Measurements from ENCODE around the gene STAT3. TPM values are rescaled to one million over a fixed set of nuclear protein-coding genes. Genes with fewer than 3 reads are reported as not detected.
"Not testable (repeated sequence)": the region's sequence is repeated elsewhere in the genome, so short reads cannot be mapped to it uniquely, and the experiment has no call there.

STAT3 gene
- polyA plus RNA-seq, 1 donor, result 193 TPM

DNA sequence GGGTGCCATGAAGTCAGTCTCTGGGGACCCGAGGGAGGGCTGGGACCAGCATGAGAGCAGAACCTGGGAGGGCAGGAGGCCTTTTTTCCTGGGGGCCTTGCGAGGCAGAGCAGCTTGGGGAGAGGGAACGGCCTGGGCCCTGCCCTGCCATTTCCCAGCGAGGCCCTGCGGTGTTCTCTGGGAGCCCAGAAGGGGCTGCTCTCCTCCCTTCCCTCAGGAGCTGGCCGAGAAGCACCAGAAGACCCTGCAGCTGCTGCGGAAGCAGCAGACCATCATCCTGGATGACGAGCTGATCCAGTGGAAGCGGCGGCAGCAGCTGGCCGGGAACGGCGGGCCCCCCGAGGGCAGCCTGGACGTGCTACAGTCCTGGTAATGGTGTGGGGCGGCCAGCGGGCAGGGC, 88.3 kb downstream of the STAT3 start:
- no CpG with 5 or more reads among the region's 17 CpGs for WGBS (ENCODE audit: insufficient coverage, low lambda C conversion rate)
- H3K9me3 ChIP-seq (ENCODE audit: control insufficient read depth, low read depth, low read length); H3K4me3 ChIP-seq (ENCODE audit: low read length); DNase-seq; H3K27ac ChIP-seq (ENCODE audit: low read length); H3K27me3 ChIP-seq (ENCODE audit: control insufficient read depth, insufficient read depth, low read length); H3K4me1 ChIP-seq (ENCODE audit: control insufficient read depth, insufficient read depth, low read length): not testable (repeated sequence)
- H3K36me3 ChIP-seq (ENCODE audit: control insufficient read depth, insufficient read depth, low read length), result peaks cover 37% of the 10 kb centered on the region

DNA sequence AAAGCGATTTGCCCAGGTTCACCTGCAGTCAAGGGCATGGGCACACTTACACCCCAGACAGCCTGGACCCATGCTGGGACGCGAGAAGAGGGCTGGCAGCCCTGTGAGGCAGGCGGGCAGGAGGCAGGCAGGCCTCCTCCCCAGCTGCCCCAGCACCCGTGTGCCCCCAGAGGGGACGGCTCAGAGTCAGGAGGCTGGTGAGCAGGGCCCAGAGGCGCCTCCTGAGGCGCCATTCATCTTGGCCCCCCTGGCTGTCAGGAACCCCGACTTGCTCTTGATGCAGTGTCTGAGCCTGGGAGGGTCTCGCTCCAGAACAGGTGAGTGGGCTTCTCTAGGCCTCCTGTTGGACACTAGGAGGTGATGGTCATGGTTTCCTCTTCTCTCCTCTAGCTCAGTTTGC, 88.9 kb downstream of the STAT3 start:
- H3K36me3 ChIP-seq (ENCODE audit: control insufficient read depth, insufficient read depth, low read length), result peaks cover 34% of the 10 kb centered on the region
- WGBS (ENCODE audit: insufficient coverage, low lambda C conversion rate), result no CpG with 5 or more reads among the region's 10 CpGs
- not testable (repeated sequence) for DNase-seq; H3K27me3 ChIP-seq (ENCODE audit: control insufficient read depth, insufficient read depth, low read length); H3K4me1 ChIP-seq (ENCODE audit: control insufficient read depth, insufficient read depth, low read length); H3K9me3 ChIP-seq (ENCODE audit: control insufficient read depth, low read depth, low read length); H3K4me3 ChIP-seq (ENCODE audit: low read length); H3K27ac ChIP-seq (ENCODE audit: low read length)

DNA sequence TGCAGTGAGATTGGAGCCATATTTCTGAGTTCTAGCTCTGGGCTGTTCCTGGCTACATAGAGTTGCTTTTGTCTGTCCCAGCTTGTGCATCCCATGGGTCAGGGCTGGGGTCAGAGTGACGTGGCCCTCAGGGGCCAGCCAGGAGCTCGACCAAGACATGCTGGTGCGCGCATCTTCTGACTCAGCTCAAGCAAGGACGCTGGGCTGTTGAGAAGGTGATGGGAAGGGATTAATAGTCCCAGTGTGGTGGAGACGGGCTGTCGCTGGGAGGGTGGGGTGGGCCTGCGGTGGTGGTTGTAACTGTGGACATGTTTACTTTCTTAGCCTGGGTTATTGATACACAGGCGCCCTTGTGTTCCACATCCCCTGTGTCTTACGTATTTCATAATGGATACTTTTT, 90.5 kb downstream of the STAT3 start:
- H3K4me3 ChIP-seq (ENCODE audit: low read length); DNase-seq; H3K4me1 ChIP-seq (ENCODE audit: control insufficient read depth, insufficient read depth, low read length); H3K9me3 ChIP-seq (ENCODE audit: control insufficient read depth, low read depth, low read length); H3K27me3 ChIP-seq (ENCODE audit: control insufficient read depth, insufficient read depth, low read length); H3K27ac ChIP-seq (ENCODE audit: low read length): not testable (repeated sequence)
- 80% methylated on average over 1 of the region's 10 CpGs for WGBS (ENCODE audit: insufficient coverage, low lambda C conversion rate)
- peaks cover 32% of the 10 kb centered on the region for H3K36me3 ChIP-seq (ENCODE audit: control insufficient read depth, insufficient read depth, low read length)

DNA sequence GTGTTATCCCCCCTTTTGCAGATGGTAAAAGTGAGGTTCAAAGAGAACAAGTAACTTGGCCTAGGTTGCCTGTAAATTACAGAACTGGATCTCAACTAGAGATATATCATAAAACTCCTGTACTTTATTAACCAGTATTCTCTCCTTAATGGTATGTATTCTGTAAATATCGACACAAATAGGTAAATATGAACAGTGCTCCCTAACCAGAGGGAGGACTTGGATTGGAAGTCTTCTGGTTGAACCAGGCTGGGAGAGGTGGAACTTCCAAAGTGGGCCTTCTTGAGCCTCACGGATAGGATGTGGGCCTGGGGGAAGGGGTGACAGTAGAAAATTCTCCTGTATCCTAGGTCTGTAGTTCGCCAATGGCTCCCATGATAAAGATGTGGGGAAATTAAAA, 92.2 kb downstream of the STAT3 start:
- Histone ChIP-seq H3K27me3 (ENCODE audit: control insufficient read depth, insufficient read depth, low read length) (no peaks in the 10 kb centered on the region), H3K36me3 (ENCODE audit: control insufficient read depth, insufficient read depth, low read length) (peaks cover 17% of the 10 kb centered on the region), H3K4me1 (ENCODE audit: control insufficient read depth, insufficient read depth, low read length) (no peaks in the 10 kb centered on the region), H3K4me3 (ENCODE audit: low read length) (no peak overlapping the region), H3K27ac (ENCODE audit: low read length) (no peak overlapping the region), H3K9me3 (ENCODE audit: control insufficient read depth, low read depth, low read length) (no peaks in the 10 kb centered on the region)
- WGBS (ENCODE audit: insufficient coverage, low lambda C conversion rate), result no CpG with 5 or more reads among the region's 3 CpGs
- no peak for DNase-seq

DNA sequence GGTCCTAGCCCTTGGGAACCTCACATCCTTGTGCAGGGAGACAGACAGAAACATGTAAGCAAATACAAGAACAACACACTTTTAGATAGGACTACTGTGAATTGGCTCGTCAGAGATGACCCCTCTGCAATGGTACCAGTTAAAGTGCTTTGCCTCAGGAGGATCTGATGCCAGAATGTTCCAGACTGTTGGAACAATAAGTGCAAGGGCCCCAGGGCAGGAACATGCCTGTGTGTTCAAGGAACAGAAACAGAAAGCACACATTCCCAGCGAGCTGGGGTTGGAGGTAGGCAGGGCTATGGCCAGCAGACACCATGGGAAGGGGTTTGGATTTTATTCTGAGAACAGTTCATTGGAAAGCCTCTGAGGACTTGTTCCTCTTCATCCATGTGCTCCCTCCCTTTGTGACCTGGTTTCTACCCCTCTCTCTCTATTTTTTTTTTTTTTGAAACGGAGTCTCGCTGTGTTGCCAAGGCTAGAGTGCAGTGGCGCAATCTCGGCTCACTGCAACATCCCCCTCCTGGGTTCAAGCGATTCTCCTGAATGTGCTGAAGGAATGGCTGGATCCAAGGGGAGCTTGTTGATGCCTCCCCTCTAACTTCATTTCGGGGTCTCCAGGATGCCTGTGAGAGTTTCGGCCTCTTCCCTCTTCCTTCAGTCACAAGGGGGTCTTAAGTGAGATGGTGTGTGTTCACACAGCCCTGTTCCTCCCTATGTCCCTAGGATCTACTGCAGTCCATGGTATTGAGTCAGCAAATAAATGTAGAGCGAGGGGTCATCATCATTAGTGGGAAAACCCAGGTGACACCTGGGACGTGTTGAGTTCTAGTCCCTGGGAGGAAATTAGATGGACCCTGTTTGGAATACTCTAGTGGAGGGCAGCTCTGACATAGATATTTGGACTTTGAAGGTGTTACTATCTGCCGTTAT, 93.5 kb downstream of the STAT3 start:
- Histone ChIP-seq H3K27me3 (ENCODE audit: control insufficient read depth, insufficient read depth, low read length) (no peaks in the 10 kb centered on the region), H3K27ac (ENCODE audit: low read length) (no peak overlapping the region), H3K4me1 (ENCODE audit: control insufficient read depth, insufficient read depth, low read length) (no peaks in the 10 kb centered on the region), H3K9me3 (ENCODE audit: control insufficient read depth, low read depth, low read length) (no peaks in the 10 kb centered on the region), H3K36me3 (ENCODE audit: control insufficient read depth, insufficient read depth, low read length) (peaks cover 14% of the 10 kb centered on the region), H3K4me3 (ENCODE audit: low read length) (no peak overlapping the region)
- no peak for DNase-seq
- WGBS (ENCODE audit: insufficient coverage, low lambda C conversion rate), result no CpG with 5 or more reads among the region's 12 CpGs

DNA sequence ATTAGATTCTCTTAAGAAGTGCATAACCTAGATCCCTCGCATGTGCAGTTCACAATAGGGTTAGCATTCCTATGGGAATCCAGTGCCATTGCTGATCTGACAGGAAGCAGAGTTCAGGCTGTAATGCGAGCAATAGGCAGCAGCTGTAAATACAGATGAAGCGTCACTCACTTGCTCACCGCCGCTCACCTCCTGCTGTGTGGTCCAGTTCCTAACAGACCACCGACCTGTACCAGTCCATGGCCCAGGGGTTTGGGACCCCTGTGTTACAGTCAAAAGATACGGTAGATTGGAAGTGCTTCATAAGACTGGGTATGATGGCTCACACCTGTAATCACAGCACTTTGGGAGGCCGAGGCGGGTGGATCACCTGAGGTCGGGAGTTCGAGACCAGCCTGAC, 97.1 kb downstream of the STAT3 start:
- DNase-seq, result no peak
- H3K9me3 ChIP-seq (ENCODE audit: control insufficient read depth, low read depth, low read length), result peaks cover 2% of the 10 kb centered on the region
- H3K4me1 ChIP-seq (ENCODE audit: control insufficient read depth, insufficient read depth, low read length), result peaks cover 17% of the 10 kb centered on the region
- H3K27ac ChIP-seq (ENCODE audit: low read length), result no peak overlapping the region
- no peak overlapping the region for H3K4me3 ChIP-seq (ENCODE audit: low read length)
- no peaks in the 10 kb centered on the region for H3K27me3 ChIP-seq (ENCODE audit: control insufficient read depth, insufficient read depth, low read length)
- WGBS (ENCODE audit: insufficient coverage, low lambda C conversion rate), result no CpG with 5 or more reads among the region's 11 CpGs
- H3K36me3 ChIP-seq (ENCODE audit: control insufficient read depth, insufficient read depth, low read length), result peaks cover 14% of the 10 kb centered on the region

DNA sequence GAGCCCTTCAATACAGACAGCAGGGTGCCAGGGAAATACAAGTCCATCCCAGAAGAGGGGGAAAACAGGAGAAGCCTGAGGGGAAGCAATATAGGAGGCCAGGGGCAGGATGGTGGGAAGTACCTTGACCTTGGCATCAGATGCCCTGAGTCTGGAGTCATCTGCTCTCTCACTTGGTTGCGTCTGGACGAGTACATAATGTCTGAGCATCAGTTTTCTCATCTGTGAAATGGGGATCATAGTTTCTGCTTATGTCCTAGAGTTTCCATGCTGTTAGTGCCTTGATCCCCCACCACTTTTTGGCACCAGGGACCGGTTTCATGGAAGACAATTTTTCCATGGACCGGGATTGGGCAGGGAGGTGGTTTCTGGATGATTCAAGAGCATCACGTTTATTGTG, 97.7 kb downstream of the STAT3 start:
- no peak overlapping the region for H3K27ac ChIP-seq (ENCODE audit: low read length)
- peaks cover 12% of the 10 kb centered on the region for H3K36me3 ChIP-seq (ENCODE audit: control insufficient read depth, insufficient read depth, low read length)
- H3K4me1 ChIP-seq (ENCODE audit: control insufficient read depth, insufficient read depth, low read length), result peaks cover 17% of the 10 kb centered on the region
- H3K4me3 ChIP-seq (ENCODE audit: low read length), result no peak overlapping the region
- DNase-seq, result no peak
- H3K27me3 ChIP-seq (ENCODE audit: control insufficient read depth, insufficient read depth, low read length), result no peaks in the 10 kb centered on the region
- peaks cover 2% of the 10 kb centered on the region for H3K9me3 ChIP-seq (ENCODE audit: control insufficient read depth, low read depth, low read length)
- no CpG with 5 or more reads among the region's 5 CpGs for WGBS (ENCODE audit: insufficient coverage, low lambda C conversion rate)

DNA sequence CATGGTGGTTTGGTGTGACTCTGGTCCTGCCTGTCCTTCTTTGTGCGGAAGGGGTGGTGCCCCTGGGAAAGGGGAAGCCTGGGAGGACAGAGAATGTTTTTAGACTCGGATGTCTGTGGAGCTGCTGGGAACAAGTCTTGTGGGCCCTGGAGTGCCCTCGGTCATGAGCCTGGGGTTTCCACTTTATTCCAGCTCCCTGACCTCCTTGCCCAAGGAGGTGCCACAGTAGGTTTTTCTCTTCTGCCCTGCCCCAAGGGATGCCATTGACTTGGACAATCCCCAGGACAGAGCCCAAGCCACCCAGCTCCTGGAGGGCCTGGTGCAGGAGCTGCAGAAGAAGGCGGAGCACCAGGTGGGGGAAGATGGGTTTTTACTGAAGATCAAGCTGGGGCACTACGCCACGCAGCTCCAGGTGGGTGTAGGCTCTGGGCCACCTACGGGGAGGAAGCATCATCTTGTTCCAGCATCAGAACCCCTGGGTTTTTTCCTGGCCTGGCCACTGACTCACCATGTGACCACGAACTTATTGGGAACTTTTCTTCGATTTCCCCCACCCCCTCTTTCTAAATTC, 98.5 kb downstream of the STAT3 start:
- Histone ChIP-seq H3K9me3 (ENCODE audit: control insufficient read depth, low read depth, low read length) (peaks cover 2% of the 10 kb centered on the region), H3K4me3 (ENCODE audit: low read length) (peak overlapping the region; percentile 44), H3K4me1 (ENCODE audit: control insufficient read depth, insufficient read depth, low read length) (peaks cover 17% of the 10 kb centered on the region), H3K36me3 (ENCODE audit: control insufficient read depth, insufficient read depth, low read length) (peaks cover 5% of the 10 kb centered on the region), H3K27ac (ENCODE audit: low read length) (no peak overlapping the region), H3K27me3 (ENCODE audit: control insufficient read depth, insufficient read depth, low read length) (no peaks in the 10 kb centered on the region)
- no peak for DNase-seq
- no CpG with 5 or more reads among the region's 9 CpGs for WGBS (ENCODE audit: insufficient coverage, low lambda C conversion rate)

DNA sequence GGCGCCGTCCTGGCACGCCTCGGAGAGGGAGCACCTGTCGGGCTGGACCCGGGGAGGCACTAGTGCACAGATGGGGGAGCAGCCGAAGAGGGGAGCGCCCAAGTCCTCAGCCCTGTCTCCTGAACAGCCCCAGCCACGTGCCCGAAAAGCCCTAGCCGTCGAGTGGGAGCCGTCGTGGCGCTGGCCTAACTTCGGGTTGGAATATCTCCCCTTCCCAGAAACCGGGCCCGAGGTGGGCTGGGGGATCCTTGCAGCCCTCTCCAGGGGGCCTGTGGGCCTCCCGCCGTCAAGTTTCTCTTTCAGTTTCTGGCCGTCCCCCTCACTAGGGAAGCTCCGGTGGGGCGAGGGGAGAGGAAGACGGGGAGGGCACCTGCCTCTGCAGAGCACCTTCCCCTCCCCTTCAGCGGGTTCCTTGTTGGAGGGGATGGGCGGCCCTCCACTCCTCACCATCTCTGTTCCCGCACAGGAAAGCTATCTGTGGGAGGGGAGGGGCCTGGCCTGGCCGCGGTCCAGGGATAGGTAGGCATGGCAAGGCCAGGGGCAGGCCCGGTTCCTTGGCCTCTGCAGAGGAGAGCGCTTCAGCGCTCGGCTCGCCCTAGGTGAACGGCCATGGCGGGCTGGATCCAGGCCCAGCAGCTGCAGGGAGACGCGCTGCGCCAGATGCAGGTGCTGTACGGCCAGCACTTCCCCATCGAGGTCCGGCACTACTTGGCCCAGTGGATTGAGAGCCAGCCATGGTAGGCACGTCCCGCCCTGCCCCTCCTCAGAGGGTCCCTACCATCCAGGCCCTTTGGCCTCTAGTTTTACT, 99.2 kb downstream of the STAT3 start:
- Histone ChIP-seq H3K4me3 (ENCODE audit: low read length) (peak overlapping the region; percentile 44), H3K27ac (ENCODE audit: low read length) (no peak overlapping the region), H3K9me3 (ENCODE audit: control insufficient read depth, low read depth, low read length) (peaks cover 2% of the 10 kb centered on the region), H3K27me3 (ENCODE audit: control insufficient read depth, insufficient read depth, low read length) (no peaks in the 10 kb centered on the region), H3K4me1 (ENCODE audit: control insufficient read depth, insufficient read depth, low read length) (peaks cover 17% of the 10 kb centered on the region), H3K36me3 (ENCODE audit: control insufficient read depth, insufficient read depth, low read length) (peaks cover 3% of the 10 kb centered on the region)
- no CpG with 5 or more reads among the region's 44 CpGs for WGBS (ENCODE audit: insufficient coverage, low lambda C conversion rate)
- DNase-seq, result no peak

DNA sequence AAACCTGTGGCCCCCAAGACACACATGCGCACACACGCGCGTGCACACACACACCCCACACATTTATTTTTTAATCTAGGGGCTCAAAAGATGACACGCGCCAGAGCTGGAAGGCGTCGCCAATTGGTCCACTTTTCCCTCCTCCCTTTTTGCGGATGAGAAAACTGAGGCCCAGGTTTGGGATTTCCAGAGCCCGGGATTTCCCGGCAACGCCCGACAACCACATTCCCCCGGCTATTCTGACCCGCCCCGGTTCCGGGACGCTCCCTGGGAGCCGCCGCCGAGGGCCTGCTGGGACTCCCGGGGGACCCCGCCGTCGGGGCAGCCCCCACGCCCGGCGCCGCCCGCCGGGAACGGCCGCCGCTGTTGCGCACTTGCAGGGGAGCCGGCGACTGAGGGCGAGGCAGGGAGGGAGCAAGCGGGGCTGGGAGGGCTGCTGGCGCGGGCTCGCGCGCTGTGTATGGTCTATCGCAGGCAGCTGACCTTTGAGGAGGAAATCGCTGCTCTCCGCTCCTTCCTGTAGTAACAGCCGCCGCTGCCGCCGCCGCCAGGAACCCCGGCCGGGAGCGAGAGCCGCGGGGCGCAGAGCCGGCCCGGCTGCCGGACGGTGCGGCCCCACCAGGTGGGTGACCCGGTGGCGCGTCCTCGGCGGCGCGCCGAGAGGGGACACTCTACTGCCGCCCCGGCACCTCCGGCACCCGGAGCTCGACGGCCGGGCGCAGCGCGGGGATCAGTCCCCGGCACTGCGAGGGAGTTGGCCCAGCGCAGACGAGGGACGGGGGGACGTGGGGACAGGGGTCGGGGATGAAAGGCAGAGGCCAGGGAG, 100.1 kb downstream of the STAT3 start, which contains the start of gene STAT5A:
STAT5A (plus strand) TSS at position 522 of the 826 bp plus-strand sequence. CDS start 914 bp downstream, outside the sequence.
- H3K4me3 ChIP-seq (ENCODE audit: low read length), result peak within 1 kb of the TSS; percentile 44
- H3K9me3 ChIP-seq (ENCODE audit: control insufficient read depth, low read depth, low read length), result peaks cover 2% of the 10 kb centered on the region
- no peak within 1 kb of the TSS for H3K27ac ChIP-seq (ENCODE audit: low read length)
- H3K36me3 ChIP-seq (ENCODE audit: control insufficient read depth, insufficient read depth, low read length), result peaks cover 3% of the 10 kb centered on the region
- WGBS (ENCODE audit: insufficient coverage, low lambda C conversion rate), result no CpG with 5 or more reads among the region's 88 CpGs
- no peaks in the 10 kb centered on the region for H3K27me3 ChIP-seq (ENCODE audit: control insufficient read depth, insufficient read depth, low read length)
- DNase-seq, result peak; percentile 85 to 91
- H3K4me1 ChIP-seq (ENCODE audit: control insufficient read depth, insufficient read depth, low read length), result peaks cover 17% of the 10 kb centered on the region
